Right lobe of liver (tissue), 6 donors: ENCODE measurements around the gene HOXA2. TPM values are rescaled to one million over a fixed set of nuclear protein-coding genes. Genes with fewer than 3 reads are reported as not detected.

Source experiments
- ATAC-seq, 4 donors: fragments of 200-7000 bp; cut with Tn5 transposase; one replicate each; pipeline ENCODE4 v1.9.1; 2020; ENCODE audit warnings: mild to moderate bottlenecking in 4 of 4, moderate library complexity in 4 of 4
- DNase-seq, 3 donors: peaks; one replicate each; pipeline ENCODE4 v3.0.0-alpha.2; 2020
- H3K27ac ChIP-seq, 3 donors: fragments of 200-600 bp; one replicate each; pipeline ENCODE4 v1.8.0; 2022
- H3K27me3 ChIP-seq, 2 donors: fragments of 200-600 bp; one replicate each; pipeline ENCODE4 v1.8.0; 2022
- H3K36me3 ChIP-seq, 4 donors: fragments of 200-600 bp; sonication (generic) in 1 of 4; one replicate each; pipeline versions ENCODE4 v1.5.1 to v1.8.0; 2017 to 2022; ENCODE audit warnings: control low read depth in 1 of 4
- H3K4me1 ChIP-seq, 4 donors: fragments of 200-600 bp; sonication (generic) in 1 of 4; one replicate each; pipeline versions ENCODE4 v1.5.1 to v1.8.0; 2017 to 2022; ENCODE audit warnings: control low read depth in 1 of 4
- H3K4me3 ChIP-seq, 3 donors: fragments of 200-600 bp; one replicate each; pipeline ENCODE4 v1.8.0; 2022
- H3K9me3 ChIP-seq, 4 donors: fragments of 200-600 bp; sonication (generic) in 1 of 4; one replicate each; pipeline versions ENCODE4 v1.5.1 to v1.8.0; 2017 to 2022; ENCODE audit warnings: control low read depth in 1 of 4
- CTCF ChIP-seq, 4 donors: fragments of 200-600 bp in 3 of 4; fragments of 450-650 bp in 1 of 4; IDR thresholded peaks; one replicate each; pipeline versions ENCODE4 v1.5.1 to v1.8.0; 2016 to 2022; ENCODE audit warnings: antibody characterized with exemption in 4 of 4, mild to moderate bottlenecking in 2 of 4
- POLR2A ChIP-seq: fragments of 450-650 bp; IDR thresholded peaks from one replicate; pipeline ENCODE4 v1.6.1; 2017; ENCODE audit warnings: antibody characterized with exemption, mild to moderate bottlenecking
- WGBS: methylation state at CpG from one replicate; pipeline ENCODE4 v1.1.6; 2018; ENCODE audit warnings: low coverage, low lambda C conversion rate; ENCODE audit not compliant: insufficient coverage; ENCODE audit errors: missing lambda C conversion rate; 5-methylcytosine and 5-hydroxymethylcytosine counted together
- intact Hi-C, 2 donors: fragments of 100-400 bp; cut with DNase I; formaldehyde crosslinking; loops; one replicate each; pipeline versions ENCODE4 v1.11.2 to v1.14.1; 2022
- total RNA-seq, 6 experiments: library from RNA; depleted of rRNA in 2 of 6; stranded (reverse); fragments of >200 nt in 2 of 6; fragmentation: NEBNext Ultra II Directional in 3 of 6; extraction: Animal tissue kit (Norgen Biotek cat#: 25700) in 3 of 6; gene quantifications; one replicate each; pipeline versions ENCODE4 v1.1.0 to v1.2.4, GENCODE V29; 2016 to 2023
- donor health status: DM: no; HTN: yes; CAD: no.
- donor health status: DM: no; HTN: no; CAD: no.
- donor health status: DM: no; HTN: no; CAD: no.
- donor health status: DM: no; HTN: yes; CAD: no.
- donor health status: DM: no; HTN: yes; CAD: no.

The HOXA2 gene
- total RNA-seq, 6 experiments from 2014 or later: 0.16 to 0.19 (median 0.17) TPM; not detected in 3

- intact Hi-C loops: loop anchor here in 1 of 2 donors (10.0 kb wide), 1 partner anchor 775 kb away; no protein-coding TSS in a partner anchor
- Histone ChIP-seq H3K4me3 (peak overlapping the region in 1 of 3 donors; percentile 37), H3K27ac (no peak overlapping the region), H3K4me1 (peaks cover 0 to 7% (median 4%) of the 10 kb centered on the region in 4 donors), H3K27me3 (peaks cover 30 to 68% of the 10 kb centered on the region in 2 donors), H3K9me3 (no peaks in the 10 kb centered on the region), H3K36me3 (no peaks in the 10 kb centered on the region)
- TF ChIP-seq CTCF (IDR thresholded peaks at IDR 0.05): no peak
- no peak for TF ChIP-seq POLR2A
- DNase-seq (no peak), ATAC-seq (no peak)
- WGBS: 33% methylated on average over 8 of the region's 13 CpGs
Observed at GRCh38 chr7:27149842-27150567, 47.5 kb upstream of the HOXA2 start.

GRCh38 chr7:27148756-27149641 is 46.5 kb upstream of the HOXA2 start:
- Histone ChIP-seq H3K36me3 (no peaks in the 10 kb centered on the region), H3K4me3 (no peak overlapping the region), H3K27me3 (peaks cover 23 to 68% of the 10 kb centered on the region in 2 donors), H3K27ac (no peak overlapping the region), H3K4me1 (peaks cover 0 to 5% (median 3%) of the 10 kb centered on the region in 4 donors), H3K9me3 (no peaks in the 10 kb centered on the region)
- DNase-seq (no peak), ATAC-seq (no peak)
- intact Hi-C loops: no loop called here
- TF ChIP-seq POLR2A (no peak), CTCF (IDR thresholded peaks at IDR 0.05) (no peak)
- 23% methylated on average over 24 of the region's 30 CpGs for WGBS

- ATAC-seq (no peak), DNase-seq (no peak)
- WGBS: 18% methylated on average over 11 of the region's 28 CpGs
- H3K27me3 ChIP-seq: peaks cover 18 to 68% of the 10 kb centered on the region in 2 donors
- H3K4me3 ChIP-seq: peak overlapping the region in 2 of 3 donors; percentile 9 to 31
- no peaks in the 10 kb centered on the region for H3K9me3 ChIP-seq
- intact Hi-C loops: no loop called here
- H3K36me3 ChIP-seq: no peaks in the 10 kb centered on the region
- H3K27ac ChIP-seq: no peak overlapping the region
- peaks cover 0 to 5% (median 3%) of the 10 kb centered on the region in 4 donors for H3K4me1 ChIP-seq
- TF ChIP-seq POLR2A: no peak
- TF ChIP-seq CTCF (IDR thresholded peaks at IDR 0.05): no peak
Observed at GRCh38 chr7:27148031-27148755, 45.7 kb upstream of the HOXA2 start.
